ENCODE measurements around the gene ECT2.
"Not testable (repeated sequence)": the region's sequence is repeated elsewhere in the genome, so short reads cannot be mapped to it uniquely, and the experiment has no call there.

ECT2 gene

GRCh38 chr3:172855037-172855436 is 104.5 kb downstream of the ECT2 start:
- in situ Hi-C loops (cut with MboI; ENCODE audit: low sequenced_read_pairs): no loop called here

GRCh38 chr3:172856795-172857742 is 106.5 kb downstream of the ECT2 start:
- in situ Hi-C loops (cut with MboI; ENCODE audit: low sequenced_read_pairs): no loop called here

GRCh38 chr3:172859041-172859440 is 108.5 kb downstream of the ECT2 start:
- in situ Hi-C loops (cut with MboI; ENCODE audit: low sequenced_read_pairs): no loop called here

- in situ Hi-C loops (cut with MboI; ENCODE audit: low sequenced_read_pairs): not testable (repeated sequence)
Observed at GRCh38 chr3:172866726-172867350, 116.3 kb downstream of the ECT2 start.

GRCh38 chr3:172868582-172869200 is 118.2 kb downstream of the ECT2 start:
- in situ Hi-C loops (cut with MboI; ENCODE audit: low sequenced_read_pairs): no loop called here

GRCh38 chr3:172869368-172869771 is 118.8 kb downstream of the ECT2 start:
- in situ Hi-C loops (cut with MboI; ENCODE audit: low sequenced_read_pairs): no loop called here

- in situ Hi-C loops (cut with MboI; ENCODE audit: low sequenced_read_pairs): no loop called here
Observed at GRCh38 chr3:172869784-172870518, 119.4 kb downstream of the ECT2 start.
